Uterine smooth muscle cell (primary cell): ENCODE results near the gene XRN1. TPM values are rescaled to one million over a fixed set of nuclear protein-coding genes. Genes with fewer than 3 reads are reported as not detected.

Source experiments
- total RNA-seq: library from RNA; depleted of rRNA; stranded (reverse); fragments of >200 nt; gene quantifications from 2 replicates; pipeline ENCODE4 v1.2.3, GENCODE V29; 2014

The XRN1 gene, protein sequence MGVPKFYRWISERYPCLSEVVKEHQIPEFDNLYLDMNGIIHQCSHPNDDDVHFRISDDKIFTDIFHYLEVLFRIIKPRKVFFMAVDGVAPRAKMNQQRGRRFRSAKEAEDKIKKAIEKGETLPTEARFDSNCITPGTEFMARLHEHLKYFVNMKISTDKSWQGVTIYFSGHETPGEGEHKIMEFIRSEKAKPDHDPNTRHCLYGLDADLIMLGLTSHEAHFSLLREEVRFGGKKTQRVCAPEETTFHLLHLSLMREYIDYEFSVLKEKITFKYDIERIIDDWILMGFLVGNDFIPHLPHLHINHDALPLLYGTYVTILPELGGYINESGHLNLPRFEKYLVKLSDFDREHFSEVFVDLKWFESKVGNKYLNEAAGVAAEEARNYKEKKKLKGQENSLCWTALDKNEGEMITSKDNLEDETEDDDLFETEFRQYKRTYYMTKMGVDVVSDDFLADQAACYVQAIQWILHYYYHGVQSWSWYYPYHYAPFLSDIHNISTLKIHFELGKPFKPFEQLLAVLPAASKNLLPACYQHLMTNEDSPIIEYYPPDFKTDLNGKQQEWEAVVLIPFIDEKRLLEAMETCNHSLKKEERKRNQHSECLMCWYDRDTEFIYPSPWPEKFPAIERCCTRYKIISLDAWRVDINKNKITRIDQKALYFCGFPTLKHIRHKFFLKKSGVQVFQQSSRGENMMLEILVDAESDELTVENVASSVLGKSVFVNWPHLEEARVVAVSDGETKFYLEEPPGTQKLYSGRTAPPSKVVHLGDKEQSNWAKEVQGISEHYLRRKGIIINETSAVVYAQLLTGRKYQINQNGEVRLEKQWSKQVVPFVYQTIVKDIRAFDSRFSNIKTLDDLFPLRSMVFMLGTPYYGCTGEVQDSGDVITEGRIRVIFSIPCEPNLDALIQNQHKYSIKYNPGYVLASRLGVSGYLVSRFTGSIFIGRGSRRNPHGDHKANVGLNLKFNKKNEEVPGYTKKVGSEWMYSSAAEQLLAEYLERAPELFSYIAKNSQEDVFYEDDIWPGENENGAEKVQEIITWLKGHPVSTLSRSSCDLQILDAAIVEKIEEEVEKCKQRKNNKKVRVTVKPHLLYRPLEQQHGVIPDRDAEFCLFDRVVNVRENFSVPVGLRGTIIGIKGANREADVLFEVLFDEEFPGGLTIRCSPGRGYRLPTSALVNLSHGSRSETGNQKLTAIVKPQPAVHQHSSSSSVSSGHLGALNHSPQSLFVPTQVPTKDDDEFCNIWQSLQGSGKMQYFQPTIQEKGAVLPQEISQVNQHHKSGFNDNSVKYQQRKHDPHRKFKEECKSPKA (N-terminal part only)
- 43.1 and 44.4 TPM in 2 replicates for total RNA-seq

DNA sequence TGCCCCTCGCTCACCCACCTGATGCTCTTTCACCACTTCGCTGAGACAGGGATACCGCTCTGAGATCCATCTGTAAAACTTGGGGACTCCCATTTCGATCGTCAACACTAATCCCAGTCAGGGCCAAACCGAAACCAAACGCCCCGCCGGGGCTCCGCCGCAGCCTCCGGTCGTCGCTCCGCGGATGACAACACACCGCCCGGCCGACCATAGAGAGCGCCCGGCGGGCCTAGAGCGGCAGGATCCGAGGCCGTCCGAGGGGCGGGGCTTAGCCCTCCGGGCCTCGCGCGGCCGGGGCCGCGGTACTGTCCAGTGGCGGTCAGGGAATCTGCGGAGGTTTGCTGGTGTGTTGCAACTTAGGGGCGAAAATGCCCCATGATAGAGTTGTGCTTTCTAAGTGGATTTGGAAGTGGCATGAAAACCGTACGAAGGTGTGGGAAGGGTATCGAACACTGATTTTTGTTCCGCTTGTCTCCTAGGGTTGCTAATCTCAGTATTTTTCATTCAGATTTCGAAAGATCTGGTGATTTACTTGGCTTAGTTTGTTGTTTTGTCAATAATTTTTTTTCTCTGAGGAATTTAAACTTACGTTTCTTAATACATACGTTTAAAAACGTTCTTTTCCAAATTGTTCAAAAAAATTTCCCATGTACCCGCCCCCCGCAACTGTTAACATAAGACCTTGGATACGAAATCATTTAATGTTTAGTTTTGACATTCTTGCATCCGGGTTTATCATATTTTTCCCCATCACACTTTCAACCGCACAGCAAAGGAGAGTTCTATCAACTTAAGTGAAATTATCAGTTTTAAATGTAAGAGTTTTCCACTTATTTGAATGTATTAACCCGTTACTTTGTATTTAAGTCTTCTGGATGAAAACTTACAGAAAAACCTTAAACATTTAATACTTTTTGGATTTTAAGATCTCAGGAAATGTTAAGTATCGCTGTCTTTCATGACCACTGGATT, at the start of gene XRN1:
Gene XRN1, minus strand, starts transcription at position 186 of the 972 bp plus-strand sequence. Its CDS starts 93 bp downstream, at position 93.

Other genes starting within 250 kb of the XRN1 start
- 15.7 TPM in 2 replicates for gene GK5, start 222.5 kb downstream of the XRN1 start, total RNA-seq
- 29.4 and 39.7 TPM in 2 replicates for gene ATR, start 130.7 kb upstream of the XRN1 start, total RNA-seq
- 1.1 and 1.8 TPM in 2 replicates for gene PLS1, start 148.4 kb upstream of the XRN1 start, total RNA-seq